HG02763 (cell line): ENCODE results near the gene MED6.

Experiments used
- ATAC-seq: cut with Tn5 transposase; IDR thresholded peaks from one replicate; pipeline ENCODE4 v1.9.1; 2021; ENCODE audit warnings: mild to moderate bottlenecking, moderate library complexity; ENCODE audit not compliant: unreplicated experiment

MED6 gene

DNA sequence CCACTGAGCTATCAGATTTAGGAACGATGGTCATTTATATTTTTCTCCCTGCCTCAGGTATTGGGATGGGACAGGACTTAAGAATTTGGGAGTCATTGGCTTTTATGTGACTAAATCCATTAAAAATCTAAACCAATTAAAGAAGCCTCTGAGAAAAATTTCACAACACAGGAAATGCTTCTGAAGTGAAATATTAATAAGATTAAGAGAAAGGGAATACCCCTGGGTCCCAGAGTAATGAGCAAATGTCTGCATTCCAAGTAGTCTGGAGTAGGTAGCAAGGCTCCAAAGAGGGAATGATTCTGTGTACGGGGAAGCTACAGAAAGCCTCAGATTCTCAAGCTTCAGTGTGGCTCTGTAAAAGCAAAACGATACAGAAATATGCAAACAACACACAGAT lies 707 bp upstream of the MED6 start:
- no peak for ATAC-seq

DNA sequence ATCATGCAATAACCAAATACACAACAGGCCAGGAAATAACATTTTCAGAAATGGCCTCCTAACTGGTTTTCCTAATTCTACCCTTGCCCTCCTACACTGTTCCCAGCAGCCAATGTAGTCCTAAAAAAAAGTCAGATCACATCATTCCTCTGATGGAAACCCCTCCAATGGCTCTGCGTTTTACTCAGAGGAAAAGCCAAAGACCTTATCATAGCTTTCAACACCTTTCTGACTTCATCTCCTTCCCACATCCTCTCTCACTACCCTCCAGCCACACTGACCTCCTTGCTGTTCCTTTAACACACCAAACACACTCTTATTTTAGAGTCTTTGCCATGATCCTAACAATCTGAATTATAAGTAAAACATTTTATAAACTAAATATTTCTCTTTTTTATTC lies 1.1 kb downstream of the MED6 start:
- no peak for ATAC-seq

DNA sequence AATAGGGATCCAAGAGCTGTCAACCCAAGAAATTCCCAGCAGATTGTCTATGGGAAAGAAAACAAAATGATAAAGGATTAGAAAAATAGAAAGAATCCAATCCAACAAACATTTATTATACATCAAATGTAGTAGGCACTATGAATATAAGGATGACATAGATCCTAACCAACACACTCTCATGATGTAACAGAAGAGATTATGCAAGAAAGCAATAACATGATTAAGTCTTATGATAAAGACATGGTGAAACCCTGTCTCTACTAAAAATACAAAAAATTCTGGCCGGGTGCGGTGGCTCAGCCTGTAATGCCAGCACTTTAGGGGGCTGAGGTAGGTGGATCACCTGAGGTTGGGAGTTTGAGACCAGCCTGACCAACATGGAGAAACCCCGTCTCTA lies 2.7 kb downstream of the MED6 start:
- ATAC-seq: no peak

DNA sequence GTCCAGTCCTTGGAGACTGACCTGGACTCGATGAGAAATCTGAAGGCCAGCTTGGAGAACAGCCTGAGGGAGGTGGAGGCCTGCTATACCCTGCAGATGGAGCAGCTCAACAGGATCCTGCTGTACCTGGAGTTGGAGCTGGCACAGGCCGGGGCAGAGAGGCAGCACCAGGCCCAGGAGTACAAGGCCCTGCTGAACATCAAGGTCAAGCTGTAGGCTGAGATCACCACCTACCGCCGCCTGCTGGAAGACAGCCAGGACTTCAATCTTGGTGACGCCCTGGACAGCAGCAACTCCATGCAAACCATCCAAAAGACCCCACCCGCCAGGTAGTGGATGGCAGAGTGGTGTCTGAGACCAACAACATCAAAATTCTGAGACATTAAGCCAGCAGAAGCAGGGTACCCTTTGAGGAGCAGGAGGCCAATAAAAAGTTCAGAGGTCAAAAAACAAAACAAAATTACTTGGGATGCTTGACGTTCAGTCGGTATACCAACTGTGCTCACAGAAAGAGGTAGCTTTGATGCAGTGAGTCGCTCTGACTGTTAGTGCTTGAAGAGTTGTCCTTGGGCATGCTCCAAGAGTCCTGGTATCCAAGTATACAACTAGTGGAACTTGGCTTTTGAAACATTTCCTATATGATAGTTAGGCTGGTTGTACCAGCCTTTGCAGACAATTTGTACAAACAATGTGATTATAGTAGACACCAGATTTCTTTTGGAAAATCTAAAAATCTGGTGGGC lies 4.8 kb downstream of the MED6 start:
- no peak for ATAC-seq

DNA sequence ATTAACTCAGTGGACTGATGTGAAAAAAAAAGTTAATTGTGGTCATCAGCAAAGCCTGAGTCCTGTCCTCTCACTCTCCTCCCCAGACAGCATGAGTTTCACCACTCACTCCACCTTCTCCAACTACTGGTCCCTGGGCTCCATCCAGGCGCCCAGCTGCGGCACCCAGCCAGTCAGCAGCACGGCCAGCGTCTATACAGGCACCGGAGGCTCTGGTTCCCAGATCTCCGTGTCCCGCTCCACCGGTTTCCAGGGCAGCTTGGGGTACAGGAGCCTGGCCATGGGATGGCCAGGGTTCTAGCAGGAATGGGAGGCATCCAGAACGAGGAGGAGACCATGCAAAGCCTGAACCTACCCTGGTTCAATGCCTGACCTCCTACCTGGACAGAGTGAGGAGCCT lies 6.0 kb downstream of the MED6 start:
- no peak for ATAC-seq

DNA sequence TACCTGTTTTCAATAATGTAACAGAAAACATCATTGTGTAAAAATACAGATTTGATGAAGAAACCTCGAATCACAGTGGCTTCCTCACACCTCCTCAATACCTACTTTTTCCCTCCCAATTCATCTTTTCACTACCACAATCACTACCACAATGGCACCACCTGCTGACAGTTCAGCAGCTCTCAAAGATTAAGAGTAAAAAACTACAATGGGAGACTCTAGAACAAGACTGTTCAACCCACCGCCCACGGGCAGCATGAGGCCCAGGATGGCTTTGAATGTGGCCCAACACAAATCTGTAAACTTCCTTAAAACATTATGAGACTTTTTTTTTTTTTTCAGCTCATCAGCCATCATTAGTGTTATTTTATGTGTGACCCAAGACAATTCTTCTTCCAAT lies 15.2 kb downstream of the MED6 start:
- no peak for ATAC-seq

DNA sequence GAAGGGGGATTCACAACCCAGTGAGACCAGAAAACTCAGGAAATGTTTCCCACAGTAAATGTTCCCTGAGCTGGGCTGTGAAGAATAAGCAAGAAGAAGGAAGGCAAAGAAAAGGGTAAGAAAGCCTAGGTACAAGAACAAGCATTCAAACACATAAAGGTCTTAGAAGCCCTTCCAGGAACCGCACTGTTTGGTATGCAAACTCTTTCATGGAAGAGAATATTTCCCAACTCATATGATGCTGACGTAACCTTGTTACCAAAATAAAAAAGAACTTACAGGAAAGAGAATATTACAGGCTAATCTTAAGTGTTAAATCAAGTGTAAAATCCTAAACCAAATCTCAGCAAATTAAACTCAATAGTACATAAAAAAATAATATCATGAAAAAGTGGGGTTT lies 23.6 kb downstream of the MED6 start:
- ATAC-seq: no peak

DNA sequence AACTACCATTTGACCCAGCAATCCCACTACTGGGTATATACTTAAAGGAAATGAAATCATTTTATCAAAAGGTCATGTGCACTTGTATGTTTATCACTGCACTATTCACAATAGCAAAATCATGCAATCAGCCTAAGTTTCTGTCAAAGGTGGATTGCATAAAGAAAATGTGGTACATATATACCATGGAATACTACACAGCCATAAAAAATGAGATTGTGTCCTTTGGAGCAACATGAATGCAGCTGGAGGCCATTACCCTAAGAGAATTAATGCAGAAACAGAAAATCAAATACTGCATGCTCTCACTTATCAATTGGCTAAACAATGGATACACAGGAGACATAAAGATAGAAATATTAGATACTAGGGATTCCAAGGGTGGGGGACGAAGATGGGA lies 27.4 kb downstream of the MED6 start:
- ATAC-seq: no peak

DNA sequence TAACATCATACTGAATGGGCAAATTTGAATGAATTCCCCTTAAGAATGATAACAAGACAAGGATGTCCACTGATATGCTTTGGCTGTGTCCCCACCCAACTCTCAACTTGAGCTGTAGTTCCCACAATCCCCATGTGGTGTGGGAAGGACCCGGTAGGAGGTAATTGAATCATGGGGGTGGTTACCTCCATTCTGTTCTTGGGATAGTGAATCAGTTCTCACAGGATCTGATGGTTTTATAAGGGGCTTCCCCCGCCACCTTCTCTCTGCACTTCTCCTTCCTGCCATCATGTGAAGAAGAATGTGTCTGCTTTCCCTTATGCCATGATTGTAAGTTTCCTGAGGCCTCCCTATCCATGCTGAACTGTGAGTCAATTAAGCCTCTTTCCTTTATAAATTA lies 29.3 kb downstream of the MED6 start:
- ATAC-seq: no peak

DNA sequence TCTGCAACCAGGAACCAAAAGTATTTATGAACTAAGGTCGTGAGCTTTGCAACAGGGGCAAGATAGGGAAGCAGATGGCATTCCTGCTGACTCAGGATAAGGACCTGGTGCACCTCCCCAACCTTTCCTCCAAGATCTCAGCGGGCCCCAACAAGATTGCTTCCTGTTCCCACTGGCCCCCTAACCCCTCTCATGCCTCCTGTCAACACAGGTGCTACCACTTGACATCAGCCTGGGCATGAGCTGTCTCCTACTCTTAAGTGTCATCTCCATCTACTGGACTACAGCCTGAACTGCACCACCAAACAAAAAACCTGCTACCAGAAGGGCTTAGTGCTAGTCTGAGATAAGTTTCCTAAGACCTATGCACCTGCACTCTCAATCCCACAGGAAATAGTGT lies 32.7 kb downstream of the MED6 start:
- ATAC-seq: no peak

DNA sequence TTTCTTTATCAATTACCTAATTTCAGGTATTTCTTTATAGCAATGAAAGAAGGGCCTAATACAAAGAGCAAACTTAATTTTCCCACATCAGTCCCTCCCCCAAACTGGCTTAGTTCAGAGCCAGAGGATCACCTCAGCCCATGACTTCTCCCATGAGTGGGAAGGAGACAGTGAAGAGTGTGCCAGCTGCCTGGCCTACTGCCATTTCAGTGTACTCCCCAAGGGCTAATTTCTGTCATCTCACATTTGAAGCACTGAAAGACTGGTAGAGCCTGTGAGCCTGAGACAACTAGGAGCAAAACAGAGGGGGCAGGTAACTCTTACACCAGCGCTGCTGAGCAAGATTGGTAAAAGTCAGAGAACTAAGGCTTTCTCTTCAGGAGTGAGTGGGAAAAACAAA lies 36.6 kb downstream of the MED6 start:
- ATAC-seq: no peak

DNA sequence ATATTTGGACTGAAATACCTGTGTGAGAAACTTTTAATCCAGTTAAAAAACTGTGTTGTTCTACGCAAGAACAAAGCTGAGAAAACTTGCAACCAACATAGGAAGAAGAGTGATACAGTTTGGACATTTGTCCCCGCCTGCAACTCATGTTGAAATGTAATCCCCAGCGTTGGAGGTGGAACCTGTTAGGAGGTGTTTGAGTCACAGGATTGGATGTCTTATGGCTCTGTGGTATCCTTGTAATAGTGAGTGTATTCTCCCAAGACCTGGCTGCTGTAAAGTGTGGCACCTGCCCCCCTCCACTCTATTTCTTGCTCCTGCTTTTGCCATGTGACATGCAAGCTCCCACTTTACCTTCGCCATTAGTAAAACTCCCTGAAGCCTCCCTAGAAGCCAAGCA lies 37.0 kb downstream of the MED6 start:
- no peak for ATAC-seq

DNA sequence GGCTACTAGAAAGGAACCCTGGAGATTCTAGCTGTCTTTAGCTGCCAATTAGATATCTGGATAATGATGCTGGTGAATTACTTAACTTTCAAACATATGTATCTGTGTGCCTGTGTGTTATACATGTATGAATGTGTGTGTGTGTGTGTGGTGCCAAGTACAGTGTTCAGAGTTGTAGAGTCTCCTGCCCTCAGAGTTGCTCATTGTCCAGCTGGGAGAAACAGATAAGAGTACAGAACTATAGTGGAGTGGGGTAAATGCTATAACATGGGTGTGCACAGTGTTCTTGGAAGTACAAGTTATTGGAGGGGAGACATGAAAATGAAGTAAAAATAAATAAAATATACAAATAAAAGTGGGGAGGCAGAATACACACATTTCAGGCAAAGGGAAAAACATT lies 42.1 kb downstream of the MED6 start:
- ATAC-seq: no peak

DNA sequence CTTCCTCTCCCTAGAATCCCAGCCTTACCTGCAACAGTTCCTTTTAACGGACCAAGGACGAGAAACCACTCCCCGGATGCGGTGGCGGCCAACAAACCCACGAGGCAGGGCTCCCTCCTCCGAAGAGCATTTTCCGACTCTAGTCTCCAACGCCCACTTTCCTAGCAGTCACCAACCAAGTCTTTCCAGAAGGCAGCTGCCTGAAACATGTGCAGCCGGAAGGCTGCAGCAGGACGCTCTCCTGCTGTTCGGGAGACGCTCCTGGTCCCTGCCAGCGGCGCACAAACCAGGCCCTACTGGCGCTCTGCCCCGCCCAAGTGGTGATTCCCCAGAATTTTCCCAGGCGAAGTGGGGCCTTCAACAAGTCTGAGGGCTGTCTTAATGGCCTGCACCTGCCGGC lies 44.6 kb downstream of the MED6 start:
- ATAC-seq: no peak

DNA sequence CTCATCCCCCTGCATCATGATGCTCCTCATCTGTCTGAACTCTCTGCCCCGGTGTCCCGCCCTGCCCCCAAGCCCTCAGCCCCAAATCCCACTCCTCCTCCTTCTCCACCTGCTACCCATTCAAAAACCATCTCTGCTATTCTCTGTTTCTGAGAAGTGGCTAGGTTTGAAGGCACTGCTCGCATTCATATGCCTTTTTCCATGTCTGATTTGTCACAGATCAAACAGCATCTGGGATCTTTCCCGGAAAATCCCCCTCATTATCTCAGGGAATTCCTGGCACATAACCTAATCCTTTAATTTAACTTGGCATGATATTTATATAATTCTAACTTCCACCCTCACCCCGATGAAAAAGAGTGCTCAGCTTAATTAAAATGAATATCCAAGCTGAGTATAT lies 62.4 kb downstream of the MED6 start:
- no peak for ATAC-seq

DNA sequence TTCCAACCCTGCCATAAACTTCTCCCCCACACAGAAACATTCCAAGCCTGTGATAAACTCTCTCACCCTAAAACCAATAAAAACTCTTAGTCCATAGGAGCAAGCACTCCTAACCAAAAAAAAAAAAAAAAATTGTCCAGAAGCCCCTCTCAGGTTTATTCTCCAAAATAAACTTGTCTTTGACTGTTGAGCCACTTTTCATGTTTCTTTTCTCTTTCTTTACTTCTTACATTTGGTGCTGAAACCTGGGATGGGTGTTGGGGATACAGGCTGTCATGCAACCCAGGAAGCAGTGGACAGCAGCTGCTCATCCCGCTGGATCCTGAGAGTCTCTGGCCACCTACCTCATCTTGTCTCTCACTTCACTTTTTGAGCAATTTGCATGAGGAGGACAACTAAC lies 63.6 kb downstream of the MED6 start:
- ATAC-seq: no peak

DNA sequence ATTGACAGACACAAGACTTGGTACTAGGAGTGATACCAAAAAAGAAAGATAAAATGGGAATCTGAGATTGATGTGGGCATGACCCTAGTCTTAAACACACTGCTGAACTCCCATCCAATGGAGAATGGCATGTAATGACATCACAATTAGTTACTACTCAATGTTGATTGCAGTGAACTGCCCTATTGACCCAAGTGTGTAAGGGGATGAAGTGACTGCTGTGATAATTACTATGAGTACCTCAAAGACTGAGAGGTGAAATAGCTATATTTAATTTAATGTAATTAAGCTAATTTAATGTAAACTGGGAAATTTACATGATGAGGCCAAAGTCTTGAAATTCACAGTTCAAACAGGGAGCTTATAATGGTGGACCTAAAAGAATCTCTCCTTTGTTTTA lies 65.6 kb downstream of the MED6 start, which contains the start of gene ADAM20:
Gene ADAM20, minus strand, starts transcription at position 101 of the 400 bp plus-strand sequence. CDS start 10,247 bp downstream, outside the sequence.
- no peak for ATAC-seq
